Inflammatory macrophage treated with lipopolysaccharide for 4 hours (primary cell): ENCODE results near the gene RAB41.
"Not testable (repeated sequence)": the region's sequence is repeated elsewhere in the genome, so short reads cannot be mapped to it uniquely, and the experiment has no call there.

Experiments
- DNase-seq: peaks from one replicate; pipeline ENCODE4 v3.0.0-alpha.2; 2020

Gene RAB41

DNA sequence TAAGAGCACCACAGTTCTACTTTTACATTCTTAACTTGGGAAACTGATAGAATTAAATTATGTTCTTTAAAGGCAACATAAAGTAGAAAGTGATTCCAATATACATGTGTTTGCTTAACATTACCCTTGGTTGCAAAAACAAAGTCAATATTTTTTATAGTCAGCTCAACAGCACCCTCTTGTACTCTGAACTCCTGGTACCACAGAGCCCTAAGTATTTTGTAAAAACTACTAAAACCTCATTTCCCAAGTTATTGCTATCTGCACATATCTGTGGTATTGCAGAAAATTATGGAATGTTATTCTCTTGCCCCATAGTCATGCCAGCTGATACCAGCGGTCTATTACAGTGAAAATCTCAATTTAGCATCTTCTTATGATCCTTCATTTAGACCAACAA is 10.8 kb downstream of the RAB41 start:
- DNase-seq = no peak

DNA sequence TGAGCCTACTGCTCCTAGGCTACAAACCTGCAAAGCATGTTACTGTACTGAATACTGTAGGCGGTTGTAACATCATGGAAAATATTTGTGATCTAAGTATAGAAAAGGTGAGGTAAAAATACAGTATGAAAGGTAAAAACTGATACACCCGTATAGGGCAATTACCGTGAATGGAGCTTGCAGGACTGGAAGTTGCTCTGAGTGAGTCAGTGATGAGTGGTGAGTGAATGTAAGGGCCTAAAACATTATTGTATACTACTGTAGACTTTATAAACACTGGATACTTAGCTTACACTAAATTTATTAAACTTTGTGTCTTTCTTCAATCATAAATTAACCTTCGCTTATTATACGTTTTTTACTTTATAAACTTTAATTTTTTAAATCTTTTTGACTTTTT is 11.6 kb downstream of the RAB41 start:
- DNase-seq = no peak

DNA sequence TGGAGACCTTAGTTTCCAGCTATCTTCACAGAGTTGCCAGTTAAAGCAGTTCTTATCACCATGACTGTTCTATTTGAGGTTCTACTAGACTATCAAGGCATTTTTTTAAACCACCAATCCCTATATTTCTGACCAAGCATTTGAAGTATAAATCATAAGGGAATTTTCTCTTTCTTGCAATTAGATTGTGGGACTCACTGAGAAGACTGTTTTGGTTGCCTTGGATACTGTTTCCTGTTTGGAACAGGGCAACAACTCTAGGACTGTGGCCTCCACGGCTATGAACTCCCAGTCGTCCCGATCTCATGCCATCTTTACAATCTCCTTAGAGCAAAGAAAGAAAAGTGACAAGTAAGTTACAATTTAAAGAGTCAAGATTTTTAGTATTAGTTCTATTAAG is 19.7 kb downstream of the RAB41 start:
- no peak for DNase-seq

DNA sequence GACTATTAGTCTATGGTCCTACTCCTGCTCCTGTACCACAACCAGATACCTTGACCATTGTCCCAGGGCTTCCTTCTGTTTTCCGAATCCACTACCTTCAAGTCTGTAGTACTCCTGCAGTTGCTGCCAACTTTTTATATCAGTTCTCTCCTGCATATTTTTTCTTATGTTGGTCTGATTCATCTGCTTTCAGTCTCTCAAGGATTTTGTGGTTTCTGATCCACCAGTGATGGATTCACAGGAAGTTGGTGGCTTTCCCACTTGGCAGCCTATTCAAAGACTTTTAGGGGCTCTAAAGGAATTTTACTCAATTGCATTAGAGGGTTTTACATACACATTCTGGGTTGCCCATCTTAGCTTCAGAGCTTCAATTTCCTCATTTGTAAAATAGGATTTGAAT is 31.5 kb downstream of the RAB41 start:
- DNase-seq = no peak

DNA sequence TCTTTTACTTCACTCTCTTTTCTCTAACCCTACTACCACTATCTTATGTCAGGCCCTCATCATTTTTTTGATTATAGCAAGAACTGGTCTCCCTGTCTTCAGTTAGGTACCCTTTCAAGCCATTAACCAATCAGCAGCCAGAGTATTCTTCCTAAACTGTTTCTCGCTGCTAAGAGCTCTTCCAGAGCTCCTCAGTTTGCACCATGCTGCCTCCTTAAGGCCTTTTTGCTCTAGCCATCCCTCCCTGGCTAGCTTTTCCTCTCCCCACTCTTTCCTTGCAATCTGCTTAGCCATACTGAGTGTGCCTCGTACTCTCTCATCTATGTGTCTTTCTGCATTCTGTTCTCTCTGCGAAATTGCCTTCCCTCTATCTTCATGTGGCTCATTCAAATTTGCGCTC is 40.8 kb downstream of the RAB41 start:
- no peak for DNase-seq

DNA sequence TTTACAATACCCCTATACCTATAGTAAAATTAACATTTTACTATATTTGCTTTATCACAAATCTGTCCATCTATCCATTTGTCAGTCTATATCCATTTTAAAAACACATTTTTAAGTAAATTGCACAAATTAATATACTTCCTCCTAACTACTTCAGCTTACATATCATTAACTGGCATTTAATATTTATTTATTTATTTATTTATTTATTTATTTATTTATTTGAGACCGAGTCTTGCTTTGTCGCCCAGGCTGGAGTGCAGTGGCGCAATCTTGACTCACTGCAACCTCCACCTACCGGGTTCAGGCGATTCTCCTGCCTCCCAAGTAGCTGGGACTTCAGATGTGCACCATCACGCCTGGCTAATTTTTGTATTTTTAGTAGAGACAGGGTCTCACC is 41.7 kb downstream of the RAB41 start:
- DNase-seq = not testable (repeated sequence)

DNA sequence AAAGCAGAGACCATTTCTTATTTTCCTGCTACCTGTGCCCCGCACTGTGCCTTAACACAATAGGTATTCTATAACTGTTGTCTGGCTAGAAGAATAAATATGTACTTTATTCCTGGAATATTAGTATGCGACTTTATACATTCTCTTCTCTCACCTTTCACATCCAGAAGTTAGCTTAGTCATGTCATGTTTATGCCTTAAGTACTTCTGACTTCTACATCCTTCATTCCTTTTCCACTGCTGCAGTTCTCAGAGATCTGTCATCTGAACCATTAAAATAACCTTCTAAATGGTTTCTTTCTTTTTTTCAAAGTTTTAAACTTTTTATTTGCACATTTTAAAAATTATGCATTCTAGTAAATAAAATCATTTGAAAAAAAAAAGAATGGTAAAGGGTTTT is 42.4 kb downstream of the RAB41 start:
- no peak for DNase-seq

DNA sequence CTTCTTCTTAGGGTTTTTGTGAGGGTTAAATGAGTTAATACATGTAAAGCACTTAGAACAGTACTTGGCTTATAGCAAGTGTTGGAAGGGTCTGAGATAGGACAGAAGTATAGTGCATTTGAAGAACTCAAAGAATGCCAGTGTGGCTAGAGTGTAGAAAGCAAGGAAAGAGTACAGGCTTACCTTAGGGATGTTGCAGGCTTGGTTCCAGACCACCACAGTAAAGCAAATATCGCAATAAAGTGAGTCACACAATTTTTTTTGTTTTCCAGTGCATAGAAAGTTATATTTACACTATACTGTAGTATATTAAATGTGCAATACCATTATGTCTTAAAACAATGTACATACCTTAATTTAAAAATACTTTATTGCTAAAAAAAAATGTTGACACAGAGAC is 49.2 kb downstream of the RAB41 start:
- no peak for DNase-seq

DNA sequence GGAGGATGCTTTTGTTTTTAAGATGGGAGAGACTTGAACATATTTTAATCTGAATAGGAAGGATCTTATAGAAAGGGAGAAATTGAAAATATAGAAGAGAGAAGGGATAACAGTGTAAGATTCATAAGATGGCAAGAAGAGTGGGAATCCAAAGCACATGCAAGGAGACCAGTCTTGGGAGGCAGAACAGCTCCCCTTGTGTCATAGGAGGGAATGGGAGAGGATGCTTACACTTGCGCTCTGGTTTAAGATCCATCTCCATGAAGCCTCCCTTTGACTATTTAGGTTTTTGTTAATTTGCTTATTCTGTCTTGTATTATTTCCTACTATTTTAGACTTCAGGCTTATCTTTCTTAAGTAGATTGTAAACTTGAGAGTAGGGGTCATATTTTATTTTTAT is 50.6 kb downstream of the RAB41 start:
- DNase-seq = no peak
